Erythroblast (primary cell): ENCODE measurements around the gene PIP5K1B.

ENCODE experiments used
- GATA1 ChIP-seq: IDR thresholded peaks from 2 replicates; pipeline ENCODE4 v1.6.1; 2011; ENCODE audit warnings: low read depth, mild to moderate bottlenecking, control low read depth, low read length, moderate library complexity
- POLR2A ChIP-seq: IDR thresholded peaks from 2 replicates; pipeline ENCODE4 v1.6.1; 2011; ENCODE audit warnings: mild to moderate bottlenecking, low read length

DNA sequence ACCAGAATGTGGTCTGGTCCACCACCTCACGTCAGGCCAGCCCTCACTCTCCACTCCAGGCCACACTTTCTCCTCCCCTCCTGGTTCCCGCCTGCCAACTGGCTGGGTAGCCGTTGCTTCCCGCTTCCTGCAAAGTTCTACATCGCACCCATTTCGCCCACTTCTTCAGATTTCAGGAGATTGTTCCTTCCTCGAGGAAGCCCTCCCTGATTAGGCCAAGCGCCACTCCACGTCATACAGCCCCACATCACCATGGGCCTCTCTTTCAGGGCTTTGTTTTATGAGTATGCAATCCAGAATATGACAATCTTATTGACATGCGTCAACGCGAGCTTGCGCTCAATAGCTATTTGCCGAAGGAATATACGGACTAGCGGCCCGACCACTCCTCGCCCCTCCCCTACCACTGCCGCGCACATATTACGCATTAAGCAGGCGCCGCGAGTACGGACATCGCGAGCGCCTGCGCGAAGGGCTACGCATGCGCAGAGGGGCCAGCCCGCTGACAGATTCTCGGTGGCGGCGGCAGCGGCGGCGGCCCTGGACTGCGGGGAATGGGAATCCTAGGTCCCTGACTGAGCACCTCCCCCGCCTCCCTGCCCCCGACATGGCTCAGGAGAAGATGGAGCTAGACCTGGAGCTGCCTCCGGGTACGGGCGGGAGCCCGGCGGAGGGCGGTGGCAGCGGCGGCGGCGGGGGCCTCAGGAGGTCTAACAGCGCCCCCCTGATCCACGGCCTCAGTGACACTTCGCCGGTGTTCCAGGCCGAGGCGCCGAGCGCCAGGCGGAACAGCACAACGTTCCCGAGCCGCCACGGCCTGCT, 74.7 kb downstream of the PIP5K1B start:
- TF ChIP-seq POLR2A (peak; percentile 90), GATA1 (no peak)
